PC-3 (cell line): ENCODE data around the gene ENTREP1. TPM values are rescaled to one million over a fixed set of nuclear protein-coding genes. Genes with fewer than 3 reads are reported as not detected.

Experiments
- ATAC-seq: fragments of 200-7000 bp; cut with Tn5 transposase; 2 replicates; pipeline ENCODE4 v1.9.1; 2020; ENCODE audit warnings: mild to moderate bottlenecking, moderate library complexity
- BruUV-seq: library from RNA; stranded (reverse); fragments of 400-500 nt; replicated peaks from 2 replicates; lab custom pipeline; 2021; lab: Mats Ljungman, UMichigan
- CTCF ChIA-PET: fragments of 300-600 bp; sonication (Branson Sonifier 250); formaldehyde crosslinking; loops from one replicate; lab custom pipeline; 2022; ENCODE audit warnings: antibody characterized with exemption; lab: Charles Lee
- POLR2A ChIA-PET: fragments of 300-600 bp; sonication (Branson Sonifier 250); formaldehyde crosslinking; loops from one replicate; lab custom pipeline; 2022; ENCODE audit warnings: antibody characterized with exemption; ENCODE audit not compliant: unreplicated experiment; lab: Charles Lee
- DNase-seq: peaks from one replicate; pipeline ENCODE4 v3.0.0-alpha.2; 2015
- H2AFZ ChIP-seq: fragments of 300-600 bp; sonication (generic); 2 replicates; pipeline ENCODE4 v1.6.0; 2016; ENCODE audit warnings: antibody characterized with exemption, low read length
- H3F3A ChIP-seq: fragments of 300-600 bp; sonication (generic); one replicate; pipeline ENCODE4 v1.6.0; 2017; ENCODE audit warnings: antibody characterized with exemption, low read length, control low read depth, mild to moderate bottlenecking; ENCODE audit not compliant: unreplicated experiment
- H3K27ac ChIP-seq: fragments of 300-600 bp; sonication (generic); 2 replicates; pipeline ENCODE4 v1.5.1; 2016; ENCODE audit warnings: mild to moderate bottlenecking, low read length
- H3K27me3 ChIP-seq: fragments of 300-600 bp; sonication (generic); 2 replicates; pipeline ENCODE4 v1.6.1; 2016; ENCODE audit warnings: low read length, mixed read lengths
- H3K36me3 ChIP-seq: fragments of 300-600 bp; sonication (generic); 2 replicates; pipeline ENCODE4 v1.6.1; 2016; ENCODE audit warnings: low read depth, mixed run types, low read length, mixed read lengths
- H3K4me1 ChIP-seq: fragments of 300-600 bp; sonication (generic); 2 replicates; pipeline ENCODE4 v1.5.1; 2016; ENCODE audit warnings: low read length; ENCODE audit not compliant: insufficient read depth
- H3K4me2 ChIP-seq: fragments of 300-600 bp; sonication (generic); 2 replicates; pipeline ENCODE4 v1.6.0; 2016; ENCODE audit warnings: low read length
- H3K4me3 ChIP-seq: fragments of 300-600 bp; sonication (generic); 2 replicates; pipeline ENCODE4 v1.5.1; 2016; ENCODE audit warnings: mild to moderate bottlenecking, low read length, mixed read lengths
- H3K79me2 ChIP-seq: fragments of 300-600 bp; sonication (generic); 2 replicates; pipeline ENCODE4 v1.6.1; 2017; ENCODE audit warnings: low read length, mixed read lengths
- H3K9ac ChIP-seq: fragments of 300-600 bp; sonication (generic); 2 replicates; pipeline ENCODE4 v1.6.0; 2016; ENCODE audit warnings: mild to moderate bottlenecking, low read length
- H3K9me2 ChIP-seq: fragments of 300-600 bp; sonication (generic); replicated peaks from 2 replicates; pipeline ENCODE4 v1.6.1; 2016; ENCODE audit warnings: mixed run types, low read length, mixed read lengths
- H3K9me3 ChIP-seq: fragments of 300-600 bp; sonication (generic); 2 replicates; pipeline ENCODE4 v1.6.1; 2016; ENCODE audit warnings: low read length, mixed read lengths
- H4K20me1 ChIP-seq: fragments of 300-600 bp; sonication (generic); 2 replicates; pipeline ENCODE4 v1.6.1; 2016; ENCODE audit warnings: low read length, mixed read lengths
- CTCF ChIP-seq: fragments of 300-600 bp; sonication (generic); conservative IDR thresholded peaks from 2 replicates; pipeline ENCODE4 v1.5.1; 2017; ENCODE audit warnings: antibody characterized with exemption, low read depth, mild to moderate bottlenecking, low read length
- EZH2 ChIP-seq: fragments of 300-600 bp; sonication (generic); IDR thresholded peaks from one replicate; pipeline ENCODE4 v1.6.1; 2017; ENCODE audit warnings: antibody characterized with exemption, mild to moderate bottlenecking, low read length; ENCODE audit not compliant: unreplicated experiment
- EZH2phosphoT487 ChIP-seq: fragments of 300-600 bp; sonication (generic); IDR thresholded peaks from 2 replicates; pipeline ENCODE4 v1.6.1; 2018; ENCODE audit warnings: mild to moderate bottlenecking, antibody characterized with exemption, low read length, borderline replicate concordance
- intact Hi-C: fragments of 100-400 bp; cut with micrococcal nuclease; formaldehyde crosslinking; loops from 2 replicates; pipeline ENCODE4 v1.9.0; 2023
- total RNA-seq: library from RNA; depleted of rRNA; stranded (reverse); fragments of >200 nt; gene quantifications from 2 replicates; pipeline ENCODE4 v1.2.3, GENCODE V29; 2014

The ENTREP1 gene
- total RNA-seq, 1 experiment from 2014 or later: 0.36 TPM

DNA sequence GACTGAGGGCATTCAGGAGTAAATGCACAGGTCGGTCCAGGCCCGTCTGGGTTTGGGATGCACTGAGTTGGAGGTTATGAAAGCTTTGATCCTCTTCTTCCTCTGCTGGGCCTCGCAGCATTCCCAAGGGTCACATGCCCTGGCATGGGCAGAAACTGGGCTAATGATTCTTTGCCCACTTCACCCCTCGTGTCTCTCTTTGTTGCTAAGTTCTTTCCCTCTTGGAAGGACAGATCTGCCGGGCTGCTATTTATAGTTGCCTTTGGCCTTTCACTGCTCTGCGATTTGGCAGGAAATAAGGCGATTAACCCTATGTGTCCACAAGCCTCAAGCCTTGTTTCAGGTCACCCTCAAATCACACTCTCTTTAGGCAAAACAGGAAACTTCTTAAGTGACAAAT lies 66.9 kb downstream of the ENTREP1 start:
- Histone ChIP-seq H3K79me2 (no peaks in the 10 kb centered on the region), H3K9me2 (no peaks in the 10 kb centered on the region), H3F3A (no peaks in the 10 kb centered on the region), H3K27ac (no peak overlapping the region), H3K27me3 (no peaks in the 10 kb centered on the region), H3K4me1 (no peaks in the 10 kb centered on the region), H3K9ac (no peak overlapping the region), H2AFZ (no peak overlapping the region), H3K4me3 (no peak overlapping the region), H3K9me3 (no peaks in the 10 kb centered on the region), H3K4me2 (no peak overlapping the region), H3K36me3 (no peaks in the 10 kb centered on the region), H4K20me1 (no peaks in the 10 kb centered on the region)
- ChIA-PET CTCF (no interaction called here), POLR2A (no interaction called here)
- no peak for DNase-seq
- BruUV-seq: no TSS peak
- TF ChIP-seq EZH2: no peak
- intact Hi-C loops: no loop called here
- ATAC-seq: no peak

DNA sequence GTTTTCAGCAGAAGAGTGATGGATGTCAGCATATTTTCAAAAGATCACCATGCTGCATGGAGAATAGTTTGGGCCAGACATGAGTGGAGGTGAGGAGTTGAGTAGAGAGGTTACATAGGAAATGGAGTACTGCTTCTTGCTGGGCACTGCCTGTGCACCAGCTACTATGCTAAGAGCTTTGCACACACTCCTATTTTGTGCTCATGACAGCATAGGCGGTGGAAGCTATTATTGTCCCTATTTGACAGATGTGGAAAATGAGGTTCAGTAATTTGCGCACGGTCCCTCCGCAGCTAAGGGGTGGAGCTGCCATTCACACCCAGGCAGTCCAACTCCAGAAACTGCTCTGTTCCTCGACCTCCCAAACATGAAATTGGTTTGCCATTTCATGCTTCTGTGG lies 67.8 kb downstream of the ENTREP1 start:
- CTCF ChIA-PET: no interaction called here
- no peak for DNase-seq

DNA sequence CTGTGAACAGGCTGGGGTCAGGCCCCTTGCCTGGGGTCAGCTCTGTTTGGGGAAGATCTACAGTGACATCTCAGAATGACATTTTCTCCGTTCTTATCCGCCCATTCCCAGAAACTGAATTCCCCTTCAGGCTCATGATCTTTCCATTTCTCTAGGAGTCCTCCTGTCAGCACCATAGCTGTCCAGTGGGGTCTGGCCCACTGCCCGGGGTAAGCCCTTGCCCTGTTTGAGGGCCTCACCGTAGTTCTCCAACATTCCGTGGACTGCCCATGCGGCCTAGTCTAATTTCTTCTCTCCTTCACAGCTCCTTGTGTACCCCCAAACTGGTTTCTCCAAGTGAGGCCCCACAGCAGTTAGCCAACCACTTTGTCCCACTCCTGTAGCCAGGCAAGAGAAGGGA lies 68.4 kb downstream of the ENTREP1 start:
- no peaks in the 10 kb centered on the region for H3K4me1 ChIP-seq
- POLR2A ChIA-PET: no interaction called here
- no peak overlapping the region for H3K4me2 ChIP-seq
- no peaks in the 10 kb centered on the region for H3F3A ChIP-seq
- no peaks in the 10 kb centered on the region for H3K79me2 ChIP-seq
- H3K36me3 ChIP-seq: no peaks in the 10 kb centered on the region
- H2AFZ ChIP-seq: no peak overlapping the region
- DNase-seq: no peak
- intact Hi-C loops: no loop called here
- no peaks in the 10 kb centered on the region for H4K20me1 ChIP-seq
- no peak overlapping the region for H3K4me3 ChIP-seq
- CTCF ChIA-PET: no interaction called here
- H3K9ac ChIP-seq: no peak overlapping the region
- no peak for TF ChIP-seq EZH2phosphoT487
- no peak for TF ChIP-seq CTCF
- no peak for TF ChIP-seq EZH2
- H3K9me3 ChIP-seq: no peaks in the 10 kb centered on the region
- no peak overlapping the region for H3K27ac ChIP-seq
- no TSS peak for BruUV-seq
- H3K9me2 ChIP-seq: no peaks in the 10 kb centered on the region
- ATAC-seq: no peak
- no peaks in the 10 kb centered on the region for H3K27me3 ChIP-seq

More for the DNA sequence above, 67.8 kb downstream of the ENTREP1 start:
- no peak overlapping the region for H3K27ac ChIP-seq
- no peaks in the 10 kb centered on the region for H4K20me1 ChIP-seq
- H3K4me3 ChIP-seq: no peak overlapping the region
- no peak overlapping the region for H3K9ac ChIP-seq
- H3K9me2 ChIP-seq: no peaks in the 10 kb centered on the region
- POLR2A ChIA-PET: no interaction called here
- TF ChIP-seq EZH2phosphoT487 (no peak), EZH2 (no peak), CTCF (no peak)
- no peaks in the 10 kb centered on the region for H3K27me3 ChIP-seq
- no peak overlapping the region for H3K4me2 ChIP-seq
- BruUV-seq: no TSS peak
- intact Hi-C loops: no loop called here
- ATAC-seq: no peak
- no peaks in the 10 kb centered on the region for H3F3A ChIP-seq
- no peaks in the 10 kb centered on the region for H3K79me2 ChIP-seq
- H2AFZ ChIP-seq: no peak overlapping the region
- H3K9me3 ChIP-seq: no peaks in the 10 kb centered on the region
- no peaks in the 10 kb centered on the region for H3K4me1 ChIP-seq
- H3K36me3 ChIP-seq: no peaks in the 10 kb centered on the region
